HG03139 (cell line): Measurements from ENCODE around the gene TMEM165.

ENCODE experiments used
- ATAC-seq: cut with Tn5 transposase; IDR thresholded peaks from one replicate; pipeline ENCODE4 v1.9.1; 2021; ENCODE audit not compliant: unreplicated experiment

The TMEM165 gene

DNA sequence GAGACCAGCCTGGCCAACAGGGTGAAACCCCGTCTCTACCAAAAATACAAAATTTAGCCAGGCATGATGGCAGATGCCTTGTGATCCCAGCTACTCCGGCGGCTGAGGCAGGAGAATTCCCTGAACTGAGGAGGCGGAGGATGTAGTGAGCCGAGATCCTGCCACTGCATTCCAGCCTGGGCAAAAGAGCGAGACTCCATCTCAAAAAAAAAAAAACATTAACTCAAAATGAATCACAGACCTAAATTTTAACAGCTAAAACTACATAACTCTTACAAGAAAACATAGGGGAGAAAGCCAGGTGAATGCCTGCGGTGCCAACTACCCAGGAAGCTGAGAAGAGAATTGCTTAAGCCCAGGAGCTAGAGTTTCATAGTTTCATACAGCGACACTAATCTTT, 54.8 kb downstream of the TMEM165 start:
- ATAC-seq = no peak

DNA sequence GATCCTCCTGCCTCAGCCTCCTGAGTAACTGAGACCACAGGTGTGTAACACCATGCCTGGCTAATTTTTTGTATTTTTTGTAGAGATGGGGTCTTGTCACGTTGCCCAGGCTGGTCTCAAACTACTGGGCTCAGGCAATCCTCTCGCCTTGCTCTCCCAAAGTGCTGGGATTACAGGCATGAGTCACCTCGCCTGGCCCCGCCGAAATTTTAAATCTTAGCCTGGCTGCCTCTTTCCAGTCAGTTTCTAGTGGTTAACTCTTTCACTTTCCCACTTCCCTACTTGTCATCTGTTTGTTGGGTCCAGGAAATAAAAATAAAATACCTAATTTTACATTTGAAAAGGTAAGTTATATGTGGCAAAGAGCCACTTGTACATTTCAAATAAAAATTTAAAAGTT, 62.4 kb downstream of the TMEM165 start:
- ATAC-seq = no peak

DNA sequence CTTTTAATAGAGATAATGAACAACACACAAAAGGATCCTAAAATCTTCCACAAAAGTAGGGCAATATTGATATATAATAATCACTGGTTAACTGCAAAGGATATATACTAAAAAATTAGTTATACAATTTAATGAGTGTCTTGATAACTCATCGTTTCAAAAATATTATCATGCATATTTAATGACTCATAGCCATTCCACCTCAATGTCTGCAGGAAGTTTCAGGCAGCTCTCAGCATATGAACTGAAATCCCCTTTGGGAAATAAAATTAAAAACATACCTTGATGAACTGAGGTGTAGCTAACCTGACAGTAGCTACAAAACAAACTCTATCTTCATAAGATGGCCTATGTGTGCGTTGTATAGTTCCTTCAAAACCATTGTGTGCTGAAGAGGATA, 62.9 kb downstream of the TMEM165 start:
- ATAC-seq = no peak

DNA sequence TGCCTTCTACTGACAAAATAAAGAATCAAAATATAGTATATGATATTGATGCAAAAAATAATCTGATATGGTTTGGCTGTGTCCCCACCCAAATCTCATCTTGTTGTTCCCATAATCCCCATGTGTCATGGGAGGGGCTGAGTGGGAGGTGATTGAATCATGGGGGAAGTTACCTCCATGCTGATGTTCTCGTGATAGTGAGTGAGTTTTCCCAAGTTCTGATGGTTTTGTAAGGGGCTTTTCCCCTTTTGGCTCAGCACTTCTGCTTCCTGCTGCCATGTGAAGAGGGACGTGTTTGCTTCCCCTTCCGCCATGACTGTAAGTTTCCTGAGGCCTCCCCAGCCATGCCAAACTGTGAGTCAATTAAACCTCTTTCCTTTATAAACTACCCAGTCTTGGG, 70.2 kb downstream of the TMEM165 start:
- ATAC-seq = no peak

DNA sequence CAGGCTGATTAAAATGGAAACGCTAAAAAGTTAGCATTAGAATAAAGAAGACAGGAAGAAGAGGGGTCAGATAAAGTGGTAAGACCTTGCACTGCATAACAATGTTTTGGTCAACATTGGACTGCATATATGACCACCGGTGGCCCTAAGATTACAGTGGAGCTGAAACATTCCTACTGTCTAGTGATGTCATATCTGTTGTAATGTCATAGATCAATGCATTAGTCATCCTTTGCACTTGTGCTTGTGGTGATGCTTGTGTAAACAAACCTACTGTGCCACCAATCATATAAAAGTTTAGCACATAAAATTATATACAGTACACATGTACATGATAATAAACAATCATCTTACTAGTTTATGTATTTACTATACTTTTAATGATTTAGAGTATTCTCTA, 73.0 kb downstream of the TMEM165 start:
- no peak for ATAC-seq

DNA sequence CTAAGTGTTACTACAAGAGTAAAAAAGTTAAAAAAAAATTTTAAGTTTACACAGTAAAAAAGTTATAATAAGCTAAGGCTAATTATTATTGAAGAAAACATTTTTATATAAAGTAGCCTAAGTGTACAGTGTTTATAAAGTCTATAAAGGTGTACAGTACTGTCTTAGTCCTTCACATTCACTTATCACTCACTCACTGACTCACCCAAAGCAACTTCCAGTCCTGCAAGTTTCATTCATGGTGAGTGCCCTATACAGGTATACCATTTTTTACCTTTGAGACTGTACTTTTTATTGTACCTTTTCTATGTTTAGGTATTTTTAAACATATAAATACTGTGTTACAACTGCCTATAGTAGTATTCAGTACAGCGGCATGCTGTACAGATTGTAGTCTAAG, 74.2 kb downstream of the TMEM165 start:
- ATAC-seq = no peak
